AG09309 (cell line): ENCODE measurements around the gene KDM4C.

ENCODE experiments used
- DNase-seq: peaks from one replicate; pipeline ENCODE4 v3.0.0-alpha.2; 2010; ENCODE audit warnings: low read depth
- H3K4me3 ChIP-seq: 2 replicates; pipeline ENCODE4 v1.5.1; 2011; ENCODE audit warnings: mild to moderate bottlenecking, low read depth, low read length, moderate library complexity; ENCODE audit not compliant: control insufficient read depth
- CTCF ChIP-seq: IDR thresholded peaks from 2 replicates; pipeline ENCODE4 v1.5.1; 2011; ENCODE audit warnings: mild to moderate bottlenecking, low read depth, low read length, inconsistent platforms; ENCODE audit not compliant: insufficient read depth, control insufficient read depth; ENCODE audit errors: missing control alignments

The KDM4C gene

GRCh38 chr9:6915635-6916034 lies 157.9 kb downstream of the KDM4C start:
- no peak for DNase-seq
- H3K4me3 ChIP-seq = no peak overlapping the region
- TF ChIP-seq CTCF = no peak

GRCh38 chr9:6917162-6917561 lies 159.4 kb downstream of the KDM4C start:
- no peak overlapping the region for H3K4me3 ChIP-seq
- TF ChIP-seq CTCF = no peak
- DNase-seq = no peak

GRCh38 chr9:6920041-6920440 lies 162.3 kb downstream of the KDM4C start:
- no peak overlapping the region for H3K4me3 ChIP-seq
- TF ChIP-seq CTCF = no peak
- no peak for DNase-seq

GRCh38 chr9:6921315-6921714 lies 163.5 kb downstream of the KDM4C start:
- DNase-seq = no peak
- no peak overlapping the region for H3K4me3 ChIP-seq
- no peak for TF ChIP-seq CTCF

- no peak for TF ChIP-seq CTCF
- H3K4me3 ChIP-seq = no peak overlapping the region
Measured at GRCh38 chr9:6922124-6922676, 164.4 kb downstream of the KDM4C start.

GRCh38 chr9:6922680-6923079 lies 164.9 kb downstream of the KDM4C start:
- no peak for TF ChIP-seq CTCF
- DNase-seq = no peak
- H3K4me3 ChIP-seq = no peak overlapping the region

More at GRCh38 chr9:6922124-6922676, 164.4 kb downstream of the KDM4C start:
- no peak for DNase-seq

GRCh38 chr9:6923086-6923485 lies 165.3 kb downstream of the KDM4C start:
- DNase-seq = no peak
- H3K4me3 ChIP-seq = no peak overlapping the region
- no peak for TF ChIP-seq CTCF
